Epithelial cell of proximal tubule (primary cell): Measurements from ENCODE around the gene AHCYL1. TPM values are rescaled to one million over a fixed set of nuclear protein-coding genes. Genes with fewer than 3 reads are reported as not detected.
"Not testable (repeated sequence)": the region's sequence is repeated elsewhere in the genome, so short reads cannot be mapped to it uniquely, and the experiment has no call there.

Experiments
- DNase-seq: peaks from one replicate; pipeline ENCODE4 v3.0.0-alpha.2; 2011; ENCODE audit warnings: low read depth
- H3K4me3 ChIP-seq: 2 replicates; pipeline ENCODE4 v1.5.1; 2011; ENCODE audit warnings: low read depth, mild to moderate bottlenecking, low read length
- total RNA-seq: library from RNA; depleted of rRNA; stranded (reverse); fragments of >200 nt; gene quantifications from 2 replicates; pipeline ENCODE4 v1.2.3, GENCODE V29; 2015
- TF ChIP-seq, protein P1 (sequence below): conservative IDR thresholded peaks from 2 replicates; pipeline ENCODE4 v1.5.1; 2012; ENCODE audit warnings: low read depth, mild to moderate bottlenecking, low read length

Gene AHCYL1
- total RNA-seq, 1 donor from 2014 or later, result 54.9 TPM

DNA sequence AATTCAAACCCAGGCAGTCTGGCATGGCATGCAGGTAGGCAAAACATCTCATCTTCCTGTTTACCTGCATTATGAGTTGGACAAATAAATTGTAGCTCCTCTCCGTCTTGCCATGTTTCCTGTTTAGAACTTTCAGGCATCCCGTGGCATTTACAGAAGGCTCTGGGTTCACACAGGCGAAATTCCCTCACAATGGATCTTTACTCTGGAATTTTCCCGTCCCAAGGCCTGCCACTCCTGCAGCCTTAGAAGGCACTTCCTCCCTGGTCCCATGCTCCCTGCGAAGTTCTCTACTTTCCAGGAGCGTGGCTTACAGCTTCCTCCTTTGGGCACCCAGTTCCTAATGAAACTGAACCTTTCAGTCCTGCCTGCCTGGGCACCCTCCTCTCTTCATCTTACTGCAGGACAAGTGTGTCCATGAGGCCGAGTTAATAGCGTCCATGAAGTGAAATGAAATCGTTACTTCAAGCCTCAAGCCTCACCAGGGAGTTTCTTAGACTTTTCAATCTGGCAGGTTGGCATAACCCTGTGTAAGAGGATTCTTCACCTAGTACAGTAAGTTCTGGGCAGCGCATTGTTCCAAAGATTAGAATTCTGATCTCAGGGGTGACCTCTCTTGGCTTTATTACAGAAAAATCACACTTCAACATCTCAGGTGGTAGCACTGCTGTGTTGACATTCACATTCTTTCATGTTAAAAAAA, 36.8 kb upstream of the AHCYL1 start:
- no peak for DNase-seq
- TF ChIP-seq, protein P1, sequence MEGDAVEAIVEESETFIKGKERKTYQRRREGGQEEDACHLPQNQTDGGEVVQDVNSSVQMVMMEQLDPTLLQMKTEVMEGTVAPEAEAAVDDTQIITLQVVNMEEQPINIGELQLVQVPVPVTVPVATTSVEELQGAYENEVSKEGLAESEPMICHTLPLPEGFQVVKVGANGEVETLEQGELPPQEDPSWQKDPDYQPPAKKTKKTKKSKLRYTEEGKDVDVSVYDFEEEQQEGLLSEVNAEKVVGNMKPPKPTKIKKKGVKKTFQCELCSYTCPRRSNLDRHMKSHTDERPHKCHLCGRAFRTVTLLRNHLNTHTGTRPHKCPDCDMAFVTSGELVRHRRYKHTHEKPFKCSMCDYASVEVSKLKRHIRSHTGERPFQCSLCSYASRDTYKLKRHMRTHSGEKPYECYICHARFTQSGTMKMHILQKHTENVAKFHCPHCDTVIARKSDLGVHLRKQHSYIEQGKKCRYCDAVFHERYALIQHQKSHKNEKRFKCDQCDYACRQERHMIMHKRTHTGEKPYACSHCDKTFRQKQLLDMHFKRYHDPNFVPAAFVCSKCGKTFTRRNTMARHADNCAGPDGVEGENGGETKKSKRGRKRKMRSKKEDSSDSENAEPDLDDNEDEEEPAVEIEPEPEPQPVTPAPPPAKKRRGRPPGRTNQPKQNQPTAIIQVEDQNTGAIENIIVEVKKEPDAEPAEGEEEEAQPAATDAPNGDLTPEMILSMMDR, result no peak
- H3K4me3 ChIP-seq, result no peak overlapping the region

DNA sequence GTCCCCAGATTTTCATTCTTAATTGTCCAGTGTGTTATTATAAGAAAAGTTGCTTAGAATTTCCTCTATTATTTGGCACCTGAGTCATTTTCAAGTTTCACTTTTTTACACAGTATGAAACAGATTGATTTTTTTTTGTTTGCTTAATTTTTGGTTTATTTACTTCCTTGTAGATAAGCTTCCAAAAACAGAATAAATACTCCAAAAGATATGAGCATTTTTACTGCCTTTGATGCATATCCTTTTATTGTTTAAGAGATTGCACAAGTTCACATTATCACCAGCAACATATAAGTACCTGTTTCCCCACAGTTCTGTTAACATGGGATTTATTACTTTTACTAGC, 36.3 kb upstream of the AHCYL1 start:
- DNase-seq, result no peak
- TF ChIP-seq, protein P1, result no peak

DNA sequence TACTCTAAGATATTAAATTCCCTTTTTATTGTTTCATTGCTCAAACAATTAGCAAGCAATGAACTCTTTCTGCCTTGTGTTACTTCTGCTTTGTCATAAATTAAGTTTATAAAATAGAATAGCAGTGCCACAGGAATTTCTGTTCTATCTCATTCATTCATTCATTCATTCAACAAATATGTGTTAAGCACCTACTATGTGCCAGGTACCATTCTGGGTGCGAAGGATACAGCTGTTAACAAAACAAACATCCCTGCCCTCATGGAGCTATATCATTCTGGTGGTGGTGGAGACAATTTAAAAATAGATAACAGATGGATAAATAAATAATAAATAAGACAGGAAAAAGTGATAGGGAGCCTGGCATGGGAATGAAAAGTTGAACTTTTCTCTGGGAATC, 34.5 kb upstream of the AHCYL1 start:
- no peak overlapping the region for H3K4me3 ChIP-seq
- DNase-seq, result no peak
- TF ChIP-seq, protein P1, result no peak

More for the DNA sequence above, 36.3 kb upstream of the AHCYL1 start:
- no peak overlapping the region for H3K4me3 ChIP-seq

DNA sequence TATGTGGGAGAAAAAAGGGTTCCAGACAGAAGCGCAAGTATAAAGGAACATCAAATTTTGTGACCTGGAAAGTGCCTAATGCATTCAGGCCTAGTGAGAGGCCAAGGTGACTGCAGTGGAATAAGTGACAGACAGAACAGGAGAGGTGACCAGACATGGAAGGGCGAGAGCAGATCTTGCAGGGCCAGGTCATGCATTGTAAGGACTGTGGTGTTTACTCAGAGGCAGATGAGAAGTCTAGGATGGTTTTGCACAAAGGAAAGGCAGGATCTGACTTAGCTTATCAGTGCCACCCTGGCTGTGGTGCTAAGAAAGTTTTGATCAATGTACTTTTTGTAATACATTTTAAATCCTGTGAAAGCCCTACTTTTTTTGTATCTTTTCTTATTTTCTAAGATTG, 34.1 kb upstream of the AHCYL1 start:
- DNase-seq, result no peak
- H3K4me3 ChIP-seq, result no peak overlapping the region
- TF ChIP-seq, protein P1, result no peak

DNA sequence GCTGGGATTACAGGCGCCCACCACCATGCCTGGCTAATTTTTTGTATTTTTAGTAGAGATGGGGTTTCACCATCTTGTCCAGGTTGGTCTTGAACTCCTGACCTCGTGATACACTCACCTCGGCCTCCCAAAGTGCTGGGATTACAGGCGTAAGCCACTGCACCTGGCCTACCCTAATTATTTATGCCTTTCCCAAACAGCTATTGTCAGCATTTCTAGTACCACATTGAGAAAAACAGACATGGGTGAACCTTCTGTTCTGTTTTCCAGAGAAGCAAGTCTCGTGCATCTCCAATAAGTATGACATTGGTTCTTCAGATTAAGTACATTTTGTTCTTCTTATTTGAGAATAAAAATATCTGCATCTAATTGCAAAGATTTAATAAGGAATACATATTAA, 33.1 kb upstream of the AHCYL1 start:
- not testable (repeated sequence) for DNase-seq, H3K4me3 ChIP-seq

DNA sequence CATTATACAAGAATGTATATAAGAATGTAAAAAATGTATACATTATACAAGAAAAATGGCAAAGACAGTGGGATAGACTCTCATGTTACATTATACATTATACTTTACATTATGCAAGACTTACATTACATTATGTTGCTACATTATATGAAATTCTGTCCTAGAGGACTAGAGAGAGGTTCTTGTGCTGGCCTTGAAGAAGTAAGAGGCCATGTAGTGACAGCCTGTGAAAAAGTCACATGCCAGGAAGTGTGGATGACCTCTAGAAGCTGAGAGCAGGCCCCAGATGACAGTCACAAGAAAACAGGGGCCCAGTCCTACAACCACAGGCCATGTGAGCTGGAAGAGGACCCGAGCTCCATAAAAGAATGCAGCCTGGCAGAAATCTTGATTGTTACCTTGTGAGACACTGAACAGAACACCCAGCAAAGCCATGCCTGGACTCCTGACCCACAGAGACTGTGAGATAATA, 30.5 kb upstream of the AHCYL1 start:
- no peak overlapping the region for H3K4me3 ChIP-seq
- DNase-seq, result no peak
- TF ChIP-seq, protein P1, result no peak

DNA sequence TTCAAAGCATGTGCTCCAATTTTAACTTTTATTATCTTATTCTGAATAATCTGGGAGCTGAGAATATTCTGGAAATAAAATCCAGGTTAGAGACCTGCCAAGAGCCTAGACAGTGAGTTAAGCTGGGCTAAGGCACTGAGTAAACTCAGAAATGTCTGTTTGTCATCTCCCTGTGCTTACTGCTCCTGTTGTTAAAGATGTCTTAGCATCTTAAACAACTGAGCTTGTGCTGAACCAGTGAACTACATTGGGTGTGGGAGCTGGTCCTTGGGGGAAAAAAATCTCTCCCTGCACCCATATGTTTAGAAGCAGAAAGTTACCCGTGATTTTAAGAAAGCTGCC, 25.0 kb upstream of the AHCYL1 start:
- no peak for DNase-seq
- H3K4me3 ChIP-seq, result no peak overlapping the region
- TF ChIP-seq, protein P1, result no peak
